Right lobe of liver (tissue), 6 donors: ENCODE results near the gene ZNF891. TPM values are rescaled to one million over a fixed set of nuclear protein-coding genes. Genes with fewer than 3 reads are reported as not detected.

ENCODE experiments used
- ATAC-seq, 4 donors: fragments of 200-7000 bp; cut with Tn5 transposase; one replicate each; pipeline ENCODE4 v1.9.1; 2020; ENCODE audit warnings: mild to moderate bottlenecking in 4 of 4, moderate library complexity in 4 of 4
- DNase-seq, 3 donors: peaks; one replicate each; pipeline ENCODE4 v3.0.0-alpha.2; 2020
- H3K27ac ChIP-seq, 3 donors: fragments of 200-600 bp; one replicate each; pipeline ENCODE4 v1.8.0; 2022
- H3K27me3 ChIP-seq, 2 donors: fragments of 200-600 bp; one replicate each; pipeline ENCODE4 v1.8.0; 2022
- H3K36me3 ChIP-seq, 4 donors: fragments of 200-600 bp; sonication (generic) in 1 of 4; one replicate each; pipeline versions ENCODE4 v1.5.1 to v1.8.0; 2017 to 2022; ENCODE audit warnings: control low read depth in 1 of 4
- H3K4me1 ChIP-seq, 4 donors: fragments of 200-600 bp; sonication (generic) in 1 of 4; one replicate each; pipeline versions ENCODE4 v1.5.1 to v1.8.0; 2017 to 2022; ENCODE audit warnings: control low read depth in 1 of 4
- H3K4me3 ChIP-seq, 3 donors: fragments of 200-600 bp; one replicate each; pipeline ENCODE4 v1.8.0; 2022
- H3K9me3 ChIP-seq, 4 donors: fragments of 200-600 bp; sonication (generic) in 1 of 4; one replicate each; pipeline versions ENCODE4 v1.5.1 to v1.8.0; 2017 to 2022; ENCODE audit warnings: control low read depth in 1 of 4
- POLR2A ChIP-seq: fragments of 450-650 bp; IDR thresholded peaks from one replicate; pipeline ENCODE4 v1.6.1; 2017; ENCODE audit warnings: antibody characterized with exemption, mild to moderate bottlenecking
- WGBS: methylation state at CpG from one replicate; pipeline ENCODE4 v1.1.6; 2018; ENCODE audit warnings: low coverage, low lambda C conversion rate; ENCODE audit not compliant: insufficient coverage; ENCODE audit errors: missing lambda C conversion rate; 5-methylcytosine and 5-hydroxymethylcytosine counted together
- intact Hi-C, 2 donors: fragments of 100-400 bp; cut with DNase I; formaldehyde crosslinking; loops; one replicate each; pipeline versions ENCODE4 v1.11.2 to v1.14.1; 2022
- long read RNA-seq: library from polyadenylated mRNA; unstranded; transcript quantifications from one replicate; pipeline ENCODE4 v2.0.0, GENCODE V29; 2019
- total RNA-seq, 6 experiments: library from RNA; depleted of rRNA in 2 of 6; stranded (reverse); fragments of >200 nt in 2 of 6; fragmentation: NEBNext Ultra II Directional in 3 of 6; extraction: Animal tissue kit (Norgen Biotek cat#: 25700) in 3 of 6; gene quantifications; one replicate each; pipeline versions ENCODE4 v1.1.0 to v1.2.4, GENCODE V29; 2016 to 2023
- TF ChIP-seq, protein P1 (sequence below), 4 donors: fragments of 200-600 bp in 3 of 4; fragments of 450-650 bp in 1 of 4; IDR thresholded peaks; one replicate each; pipeline versions ENCODE4 v1.5.1 to v1.8.0; 2016 to 2022; ENCODE audit warnings: antibody characterized with exemption in 4 of 4, mild to moderate bottlenecking in 2 of 4
- donor health status: DM: no; HTN: yes; CAD: no.
- donor health status: DM: no; HTN: no; CAD: no.
- donor health status: DM: no; HTN: no; CAD: no.
- donor health status: DM: no; HTN: yes; CAD: no.
- donor health status: DM: no; HTN: yes; CAD: no.

Gene ZNF891
- total RNA-seq, result under 1 TPM; 0.50 to 0.92 (median 0.79) TPM
- long read RNA-seq, result 0 reads

DNA sequence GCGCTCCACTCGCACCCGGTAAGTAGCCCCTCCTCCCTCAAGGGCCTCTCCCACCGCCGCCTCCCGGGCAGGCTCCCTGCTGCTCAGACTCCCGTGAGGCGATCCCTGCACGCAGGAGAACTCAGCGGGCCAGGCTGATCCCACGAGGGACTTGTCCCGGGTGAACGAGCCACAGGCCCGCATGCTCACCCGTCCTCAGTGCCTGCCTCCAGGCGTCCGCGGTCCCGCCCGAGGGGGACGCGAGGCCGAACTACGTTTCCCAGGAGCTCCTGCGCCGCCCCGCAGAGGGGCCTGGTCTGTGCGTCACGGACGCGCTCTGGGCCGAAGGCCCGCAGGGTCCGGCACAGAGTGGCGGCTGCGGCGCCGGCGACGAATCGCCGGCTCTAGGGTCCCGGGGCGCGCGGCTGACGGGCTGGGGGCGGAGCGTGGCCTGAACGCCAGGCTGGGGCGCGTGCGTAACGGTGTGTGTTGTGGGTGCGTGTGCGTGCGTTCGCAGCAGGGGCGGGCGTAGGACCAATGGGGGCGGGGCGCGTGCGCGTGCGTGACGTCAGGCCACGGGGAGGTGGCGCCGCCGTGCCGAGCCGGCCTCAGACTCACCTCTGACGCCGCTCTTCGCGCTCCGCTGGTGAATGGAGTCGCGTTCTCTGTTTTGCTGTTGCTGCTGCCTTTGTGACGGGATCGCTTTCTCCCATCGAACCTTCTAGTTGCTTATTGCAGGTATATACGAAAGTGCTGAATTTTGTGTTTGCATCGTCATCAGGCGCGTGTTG lies at the start of gene ZNF891, which contains the start of gene ZNF10:
Gene ZNF891, minus strand, starts transcription at position 237 of the 770 bp plus-strand sequence. CDS start 8,356 bp downstream, outside the sequence.
Gene ZNF10, plus strand, starts transcription at position 590 of the 770 bp plus-strand sequence. CDS start 13,866 bp downstream, outside the sequence.
- peaks cover 0 to 3% (median 0%) of the 10 kb centered on the region in 4 donors for H3K36me3 ChIP-seq
- ATAC-seq, result peak; percentile 96 to 98 (median 97)
- H3K4me1 ChIP-seq, result no peaks in the 10 kb centered on the region
- TF ChIP-seq POLR2A, result peak; percentile 86
- TF ChIP-seq, protein P1, sequence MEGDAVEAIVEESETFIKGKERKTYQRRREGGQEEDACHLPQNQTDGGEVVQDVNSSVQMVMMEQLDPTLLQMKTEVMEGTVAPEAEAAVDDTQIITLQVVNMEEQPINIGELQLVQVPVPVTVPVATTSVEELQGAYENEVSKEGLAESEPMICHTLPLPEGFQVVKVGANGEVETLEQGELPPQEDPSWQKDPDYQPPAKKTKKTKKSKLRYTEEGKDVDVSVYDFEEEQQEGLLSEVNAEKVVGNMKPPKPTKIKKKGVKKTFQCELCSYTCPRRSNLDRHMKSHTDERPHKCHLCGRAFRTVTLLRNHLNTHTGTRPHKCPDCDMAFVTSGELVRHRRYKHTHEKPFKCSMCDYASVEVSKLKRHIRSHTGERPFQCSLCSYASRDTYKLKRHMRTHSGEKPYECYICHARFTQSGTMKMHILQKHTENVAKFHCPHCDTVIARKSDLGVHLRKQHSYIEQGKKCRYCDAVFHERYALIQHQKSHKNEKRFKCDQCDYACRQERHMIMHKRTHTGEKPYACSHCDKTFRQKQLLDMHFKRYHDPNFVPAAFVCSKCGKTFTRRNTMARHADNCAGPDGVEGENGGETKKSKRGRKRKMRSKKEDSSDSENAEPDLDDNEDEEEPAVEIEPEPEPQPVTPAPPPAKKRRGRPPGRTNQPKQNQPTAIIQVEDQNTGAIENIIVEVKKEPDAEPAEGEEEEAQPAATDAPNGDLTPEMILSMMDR (IDR thresholded peaks at IDR 0.05), result no peak
- H3K4me3 ChIP-seq, result peak within 1 kb of the TSS; percentile 69 to 90 (median 80)
- peaks cover 0 to 33% (median 19%) of the 10 kb centered on the region in 4 donors for H3K9me3 ChIP-seq
- peak within 1 kb of the TSS; percentile 85 to 98 (median 93) for H3K27ac ChIP-seq
- DNase-seq, result peak; percentile 97 to 98 (median 98)
- no peaks in the 10 kb centered on the region for H3K27me3 ChIP-seq
- intact Hi-C loops, result no loop called here
- WGBS, result 0% methylated on average over 14 of the region's 87 CpGs

DNA sequence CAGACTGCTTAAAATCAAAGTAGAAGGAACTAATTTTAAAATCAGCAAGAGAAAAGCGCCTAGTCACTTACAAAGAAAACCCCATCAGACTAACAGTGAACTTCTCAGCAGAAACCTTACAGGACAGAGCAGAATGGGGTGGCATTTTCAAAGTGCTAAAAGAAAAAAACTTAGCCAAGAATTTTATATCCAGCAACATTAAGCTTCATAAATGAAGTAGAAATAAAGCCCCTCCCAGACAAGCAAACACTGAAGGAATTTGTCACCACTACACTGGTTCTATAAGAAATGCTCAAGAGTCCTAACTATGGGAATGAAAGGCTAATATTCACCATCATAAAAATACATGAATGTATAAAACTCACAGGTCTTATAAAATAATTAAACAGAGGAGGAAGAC lies 44.8 kb upstream of the ZNF891 start:
- no peak for ATAC-seq
- Histone ChIP-seq H3K27me3 (no peaks in the 10 kb centered on the region), H3K36me3 (no peaks in the 10 kb centered on the region), H3K4me3 (no peak overlapping the region), H3K9me3 (peaks cover 0 to 26% (median 0%) of the 10 kb centered on the region in 4 donors), H3K27ac (no peak overlapping the region), H3K4me1 (no peaks in the 10 kb centered on the region)
- intact Hi-C loops, result no loop called here
- 64% methylated on average over 1 of the region's 1 CpG for WGBS
- DNase-seq, result no peak
- no peak for TF ChIP-seq POLR2A
- TF ChIP-seq, protein P1 (IDR thresholded peaks at IDR 0.05), result no peak

DNA sequence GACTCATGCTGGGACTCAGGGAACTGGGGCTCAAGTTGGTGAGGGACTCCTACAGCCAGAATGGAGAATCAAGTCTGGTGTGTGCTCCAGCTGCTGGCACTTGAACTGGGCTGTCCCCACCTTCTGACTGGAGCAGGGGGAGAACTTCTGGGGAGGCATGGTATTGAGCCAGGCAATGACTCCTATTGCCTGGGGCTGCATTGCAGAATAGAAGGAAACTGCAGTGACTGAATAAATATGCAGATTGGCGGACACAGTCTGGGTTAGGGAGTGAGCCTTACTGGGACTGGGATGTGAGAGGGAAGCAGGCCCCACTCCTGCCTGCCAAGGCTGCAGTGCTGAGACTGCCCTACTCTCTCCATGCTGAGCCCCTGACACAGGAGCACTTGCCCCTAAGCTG lies 42.4 kb upstream of the ZNF891 start:
- H3K4me1 ChIP-seq, result no peaks in the 10 kb centered on the region
- 60% methylated on average over 1 of the region's 1 CpG for WGBS
- no peaks in the 10 kb centered on the region for H3K27me3 ChIP-seq
- H3K4me3 ChIP-seq, result no peak overlapping the region
- H3K9me3 ChIP-seq, result peaks cover 0 to 27% (median 3%) of the 10 kb centered on the region in 4 donors
- no peak overlapping the region for H3K27ac ChIP-seq
- intact Hi-C loops, result no loop called here
- H3K36me3 ChIP-seq, result no peaks in the 10 kb centered on the region
- TF ChIP-seq, protein P1 (IDR thresholded peaks at IDR 0.05), result no peak
- no peak for TF ChIP-seq POLR2A
- no peak for DNase-seq
- no peak for ATAC-seq

DNA sequence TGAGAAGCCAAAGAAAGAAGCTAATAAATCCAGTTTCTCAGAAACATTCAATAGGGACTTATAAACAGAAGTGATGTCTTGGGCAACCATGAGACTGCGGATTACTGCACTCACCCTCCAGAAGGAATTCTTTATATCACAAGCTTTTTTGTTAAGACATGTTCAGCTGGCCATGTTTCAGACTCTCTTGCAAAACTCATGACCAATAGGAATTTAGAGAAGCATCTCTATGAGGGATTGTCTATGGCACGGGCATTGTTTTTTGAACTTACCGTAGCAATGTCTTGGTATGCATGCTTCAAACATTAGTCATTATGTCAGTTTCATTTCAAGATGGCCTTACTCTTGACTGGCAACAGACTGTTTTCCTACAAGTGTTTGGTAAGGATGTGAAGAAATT lies 35.7 kb upstream of the ZNF891 start:
- Histone ChIP-seq H3K27me3 (no peaks in the 10 kb centered on the region), H3K4me1 (no peaks in the 10 kb centered on the region), H3K9me3 (peaks cover 0 to 25% (median 3%) of the 10 kb centered on the region in 4 donors), H3K36me3 (no peaks in the 10 kb centered on the region), H3K4me3 (no peak overlapping the region), H3K27ac (no peak overlapping the region)
- no peak for TF ChIP-seq POLR2A
- TF ChIP-seq, protein P1 (IDR thresholded peaks at IDR 0.05), result no peak
- no peak for ATAC-seq
- no peak for DNase-seq
- 82% methylated on average over 3 of the region's 3 CpGs for WGBS
- intact Hi-C loops, result no loop called here
